AG04449 (cell line): Measurements from ENCODE around the gene RBM38.
A peak's percentile ranks its signal among the peaks of the same experiment; 100 is the strongest.

Experiments used
- CTCF ChIA-PET: fragments of 350-600 bp; formaldehyde crosslinking; extraction: SDS; loops from one replicate; lab custom pipeline; 2021; ENCODE audit warnings: antibody characterized with exemption; lab: Yijun Ruan, JAX
- POLR2A ChIA-PET: fragments of 400-600, 350-600 bp; formaldehyde crosslinking; extraction: SDS; loops from one replicate; lab custom pipeline; 2020; ENCODE audit warnings: antibody characterized with exemption, inconsistent platforms; lab: Yijun Ruan, JAX
- DNase-seq: peaks from one replicate; pipeline ENCODE4 v3.0.0-alpha.2; 2010; ENCODE audit warnings: low read depth, low spot score
- H3K4me3 ChIP-seq: 2 replicates; pipeline ENCODE4 v1.5.1; 2011; ENCODE audit warnings: low read depth, mild to moderate bottlenecking, control low read depth, low read length
- CTCF ChIP-seq: IDR thresholded peaks from one replicate; pipeline ENCODE4 v1.5.1; 2011; ENCODE audit warnings: mild to moderate bottlenecking, moderate library complexity, low read length, control low read depth, inconsistent platforms; ENCODE audit not compliant: insufficient read depth; ENCODE audit errors: missing control alignments

RBM38 gene

DNA sequence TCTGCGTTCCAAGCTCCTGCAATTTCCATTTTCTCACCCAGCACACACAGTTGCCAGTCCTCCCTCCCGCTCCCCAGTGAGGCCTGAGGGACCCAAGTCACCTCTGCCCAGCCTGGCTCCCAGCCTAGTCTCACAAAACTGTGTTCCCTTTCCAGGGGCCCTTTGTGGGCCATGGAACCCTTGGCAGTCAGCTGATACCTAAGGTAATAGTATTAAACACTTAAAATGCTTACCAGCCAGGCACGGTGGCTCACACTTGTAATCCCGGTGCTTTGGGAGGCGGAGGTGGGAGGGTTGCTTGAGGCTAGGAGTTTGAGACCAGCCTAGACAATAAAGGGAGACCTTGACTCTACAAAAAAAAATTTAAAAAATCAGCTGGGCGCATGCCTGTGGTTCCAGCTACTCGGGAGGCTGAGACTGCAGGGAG lies 3.2 kb upstream of the RBM38 start:
- CTCF ChIA-PET, result interaction anchor here (1.1 to 2.5 kb wide), 6 partner anchors 8 to 110 kb away, joined by 4 to 10 read pairs (median 7); no protein-coding TSS in a partner anchor
- no peak for DNase-seq
- POLR2A ChIA-PET, result no interaction called here
- no peak for TF ChIP-seq CTCF
- H3K4me3 ChIP-seq, result no peak overlapping the region

GRCh38 chr20:57388953-57389694 lies 2.1 kb upstream of the RBM38 start:
- CTCF ChIA-PET, result interaction anchor here (1.0 to 2.4 kb wide), 5 partner anchors 9 to 109 kb away, joined by 4 to 10 read pairs (median 8); no protein-coding TSS in a partner anchor

GRCh38 chr20:57389695-57390603 lies 1.2 kb upstream of the RBM38 start:
- no peak for DNase-seq
- ChIA-PET POLR2A (no interaction called here), CTCF (interaction anchor here (0.6 to 2.4 kb wide), 7 partner anchors 8 to 844 kb away, joined by 3 to 13 read pairs (median 5); no protein-coding TSS in a partner anchor)
- TF ChIP-seq CTCF, result no peak
- no peak overlapping the region for H3K4me3 ChIP-seq

More at GRCh38 chr20:57388953-57389694, 2.1 kb upstream of the RBM38 start:
- no peak for DNase-seq
- POLR2A ChIA-PET, result no interaction called here
- peak; percentile 7 for TF ChIP-seq CTCF
- H3K4me3 ChIP-seq, result 0 out of 2 replicates have a peak overlapping the region, but pooled peaks have one; percentile 8

DNA sequence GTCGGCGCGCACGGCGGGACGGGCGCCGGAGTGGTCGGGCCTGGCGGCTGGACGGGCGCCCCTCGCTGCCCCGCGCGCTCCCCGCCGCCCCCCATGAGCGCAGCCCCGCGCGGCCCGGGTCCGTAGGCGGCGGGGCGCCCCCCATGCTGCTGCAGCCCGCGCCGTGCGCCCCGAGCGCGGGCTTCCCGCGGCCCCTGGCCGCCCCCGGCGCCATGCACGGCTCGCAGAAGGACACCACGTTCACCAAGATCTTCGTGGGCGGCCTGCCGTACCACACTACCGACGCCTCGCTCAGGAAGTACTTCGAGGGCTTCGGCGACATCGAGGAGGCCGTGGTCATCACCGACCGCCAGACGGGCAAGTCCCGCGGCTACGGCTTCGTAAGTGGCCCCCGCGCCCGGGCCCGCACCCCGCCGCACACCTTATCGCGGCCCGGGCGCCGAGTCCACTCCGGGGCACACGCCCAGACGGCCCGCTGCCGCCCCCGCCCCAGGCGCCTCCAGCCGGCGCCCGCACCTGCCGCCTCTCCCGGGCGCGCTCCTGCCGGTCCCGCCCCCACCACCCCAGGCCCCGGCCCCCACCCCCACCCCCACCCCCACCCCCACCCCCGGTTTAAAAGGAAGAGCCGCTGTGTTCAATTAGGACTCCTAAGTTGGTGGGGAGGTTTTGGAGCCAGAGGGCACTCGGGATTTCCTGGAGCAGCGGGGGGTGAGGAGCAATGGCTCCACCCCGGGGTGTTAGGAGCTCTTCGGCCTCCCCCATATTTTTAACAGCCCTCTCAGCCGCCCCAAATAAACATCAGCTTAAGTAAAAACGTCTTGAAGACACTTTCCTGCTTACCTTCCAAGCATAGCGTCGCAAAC lies 474 bp downstream of the RBM38 start:
- DNase-seq, result no peak
- no peak for TF ChIP-seq CTCF
- peak overlapping the region; percentile 68 for H3K4me3 ChIP-seq
- ChIA-PET CTCF (interaction anchor here (1.1 to 2.1 kb wide), 5 partner anchors 9 to 104 kb away, joined by 4 to 13 read pairs (median 8); no protein-coding TSS in a partner anchor), POLR2A (interaction anchor here (0.6 kb wide), 2 partner anchors 21 to 306 kb away, joined by 3 read pairs; no protein-coding TSS in a partner anchor)

- POLR2A ChIA-PET, result no interaction called here
- TF ChIP-seq CTCF, result no peak
- CTCF ChIA-PET, result interaction anchor here (1.1 to 2.1 kb wide), 3 partner anchors 11 to 103 kb away, joined by 4 to 9 read pairs (median 8); no protein-coding TSS in a partner anchor
- H3K4me3 ChIP-seq, result peak overlapping the region; percentile 68
- DNase-seq, result no peak
Measured at GRCh38 chr20:57392512-57393271, 1.5 kb downstream of the RBM38 start.
